GM23338 (cell line): ENCODE results near the gene FAM222A. TPM values are rescaled to one million over a fixed set of nuclear protein-coding genes. Genes with fewer than 3 reads are reported as not detected.

Source experiments
- ATAC-seq: fragments of 200-7000 bp; cut with Tn5 transposase; 3 replicates; pipeline ENCODE4 v1.9.1; 2020
- DNase-seq: peaks from one replicate; pipeline ENCODE4 v3.0.0-alpha.2; 2015; ENCODE audit warnings: low spot score
- H2AFZ ChIP-seq: fragments of 200-600 bp; sonication (generic); 2 replicates; pipeline ENCODE4 v1.8.0; 2016; ENCODE audit warnings: antibody characterized with exemption, mild to moderate bottlenecking, moderate library complexity
- H3F3A ChIP-seq: fragments of 200-600 bp; sonication (generic); replicated peaks from 2 replicates; pipeline ENCODE4 v1.8.0; 2017; ENCODE audit warnings: antibody characterized with exemption, mixed run types, low read depth
- H3K27ac ChIP-seq: fragments of 200-600 bp; sonication (generic); 2 replicates; pipeline ENCODE4 v1.6.1; 2016; ENCODE audit warnings: low read depth
- H3K27me3 ChIP-seq: fragments of 200-600 bp; sonication (generic); 2 replicates; pipeline ENCODE4 v1.8.0; 2016; ENCODE audit warnings: mild to moderate bottlenecking, mixed run types, moderate library complexity; ENCODE audit not compliant: insufficient read depth
- H3K36me3 ChIP-seq: fragments of 200-600 bp; sonication (generic); 2 replicates; pipeline ENCODE4 v1.8.0; 2016; ENCODE audit warnings: mild to moderate bottlenecking; ENCODE audit not compliant: insufficient read depth
- H3K4me1 ChIP-seq: fragments of 200-600 bp; sonication (generic); 2 replicates; pipeline ENCODE4 v1.8.0; 2016; ENCODE audit warnings: mild to moderate bottlenecking, moderate library complexity; ENCODE audit not compliant: insufficient read depth
- H3K4me2 ChIP-seq: fragments of 200-600 bp; sonication (generic); 2 replicates; pipeline ENCODE4 v1.7.1; 2017; ENCODE audit warnings: mixed run types
- H3K4me3 ChIP-seq: fragments of 200-600 bp; sonication (generic); 2 replicates; pipeline ENCODE4 v1.6.1; 2016; ENCODE audit warnings: mixed run types
- H3K79me2 ChIP-seq: fragments of 200-600 bp; sonication (generic); replicated peaks from 2 replicates; pipeline ENCODE4 v1.8.0; 2017; ENCODE audit warnings: mild to moderate bottlenecking; ENCODE audit not compliant: insufficient read depth
- H3K9me2 ChIP-seq: fragments of 200-600 bp; sonication (generic); 2 replicates; pipeline ENCODE4 v1.8.0; 2017; ENCODE audit not compliant: insufficient read depth
- H4K20me1 ChIP-seq: fragments of 200-600 bp; sonication (generic); replicated peaks from 2 replicates; pipeline ENCODE4 v1.8.0; 2017; ENCODE audit warnings: mild to moderate bottlenecking; ENCODE audit not compliant: insufficient read depth
- H3K27ac Mint-ChIP-seq: 2 replicates; pipeline ENCODE4 v1.8.0; 2020; ENCODE audit warnings: inconsistent platforms, mild to moderate bottlenecking, moderate library complexity, mixed read lengths
- H3K27me3 Mint-ChIP-seq: 3 replicates; pipeline ENCODE4 v1.8.0; 2022; ENCODE audit warnings: low read depth, mild to moderate bottlenecking, moderate library complexity, mixed read lengths, inconsistent platforms; ENCODE audit not compliant: insufficient read depth, poor library complexity
- H3K36me3 Mint-ChIP-seq: 3 replicates; pipeline ENCODE4 v1.8.0; 2021; ENCODE audit warnings: low read depth, mild to moderate bottlenecking, inconsistent platforms, moderate library complexity, mixed read lengths
- H3K4me1 Mint-ChIP-seq: 3 replicates; pipeline ENCODE4 v1.8.0; 2020; ENCODE audit warnings: mild to moderate bottlenecking, inconsistent platforms, mixed read lengths
- H3K4me3 Mint-ChIP-seq: 3 replicates; pipeline ENCODE4 v1.8.0; 2021; ENCODE audit warnings: moderate library complexity, mild to moderate bottlenecking, inconsistent platforms, mixed read lengths
- H3K9me3 Mint-ChIP-seq: 3 replicates; pipeline ENCODE4 v1.8.0; 2020; ENCODE audit warnings: moderate library complexity, mild to moderate bottlenecking, inconsistent platforms, mixed read lengths
- CREB1 ChIP-seq: fragments of 250-450 bp; sonication (Bioruptor Pico); IDR thresholded peaks from 2 replicates; pipeline ENCODE4 v1.5.0; 2020; ENCODE audit warnings: low read depth, mild to moderate bottlenecking, moderate library complexity
- EZH2 ChIP-seq: fragments of 200-600 bp; sonication (generic); IDR thresholded peaks from one replicate; pipeline ENCODE4 v1.8.0; 2017; ENCODE audit warnings: antibody characterized with exemption, mild to moderate bottlenecking, low read depth; ENCODE audit not compliant: unreplicated experiment
- EZH2phosphoT487 ChIP-seq: fragments of 200-600 bp; sonication (generic); IDR thresholded peaks from one replicate; pipeline ENCODE4 v1.8.1; 2018; ENCODE audit warnings: antibody characterized with exemption; ENCODE audit not compliant: unreplicated experiment
- JUNB ChIP-seq: IDR thresholded peaks from one replicate; pipeline ENCODE4 v1.6.1; 2016; ENCODE audit warnings: antibody characterized with exemption; ENCODE audit not compliant: unreplicated experiment
- NANOG ChIP-seq: IDR thresholded peaks from 2 replicates; pipeline ENCODE4 v1.6.1; 2016; ENCODE audit warnings: antibody characterized with exemption, borderline replicate concordance
- POLR2AphosphoS5 ChIP-seq: IDR thresholded peaks from 2 replicates; pipeline ENCODE4 v1.6.1; 2016; ENCODE audit warnings: antibody characterized with exemption, low read depth
- STAT1 ChIP-seq: IDR thresholded peaks from one replicate; pipeline ENCODE4 v1.6.1; 2016; ENCODE audit warnings: antibody characterized with exemption; ENCODE audit not compliant: unreplicated experiment
- ZNF114 ChIP-seq: fragments of 250-450 bp; sonication (Bioruptor Pico); IDR thresholded peaks from 2 replicates; pipeline ENCODE4 v1.5.0; 2020; ENCODE audit warnings: mild to moderate bottlenecking, moderate library complexity
- ZNF331 ChIP-seq: fragments of 250-450 bp; sonication (Bioruptor Pico); IDR thresholded peaks from 2 replicates; pipeline ENCODE4 v1.5.0; 2020; ENCODE audit warnings: low read depth, mild to moderate bottlenecking, moderate library complexity
- polyA plus RNA-seq: library from polyadenylated mRNA; unstranded; fragments of >200 nt; fragmentation: Nextera tagmentation; extraction: Ambion mirVana; gene quantifications from 2 replicates; pipeline ENCODE4 v1.2.1, GENCODE V29; 2016
- total RNA-seq: library from RNA; depleted of rRNA; stranded (reverse); fragments of >200 nt; shearing (Covaris generic); gene quantifications from 2 replicates; pipeline ENCODE4 v1.2.3, GENCODE V29; 2014
- TF ChIP-seq, protein P1 (sequence below): IDR thresholded peaks from 2 replicates; pipeline ENCODE4 v1.6.1; 2016; ENCODE audit warnings: antibody characterized with exemption
- TF ChIP-seq, protein P2 (sequence below): IDR thresholded peaks from one replicate; pipeline ENCODE4 v1.6.1; 2018; ENCODE audit warnings: antibody characterized with exemption; ENCODE audit not compliant: unreplicated experiment

FAM222A gene
- total and polyA plus RNA-seq, 2 experiments from 2014 or later, result 0.78 to 2.1 TPM

DNA sequence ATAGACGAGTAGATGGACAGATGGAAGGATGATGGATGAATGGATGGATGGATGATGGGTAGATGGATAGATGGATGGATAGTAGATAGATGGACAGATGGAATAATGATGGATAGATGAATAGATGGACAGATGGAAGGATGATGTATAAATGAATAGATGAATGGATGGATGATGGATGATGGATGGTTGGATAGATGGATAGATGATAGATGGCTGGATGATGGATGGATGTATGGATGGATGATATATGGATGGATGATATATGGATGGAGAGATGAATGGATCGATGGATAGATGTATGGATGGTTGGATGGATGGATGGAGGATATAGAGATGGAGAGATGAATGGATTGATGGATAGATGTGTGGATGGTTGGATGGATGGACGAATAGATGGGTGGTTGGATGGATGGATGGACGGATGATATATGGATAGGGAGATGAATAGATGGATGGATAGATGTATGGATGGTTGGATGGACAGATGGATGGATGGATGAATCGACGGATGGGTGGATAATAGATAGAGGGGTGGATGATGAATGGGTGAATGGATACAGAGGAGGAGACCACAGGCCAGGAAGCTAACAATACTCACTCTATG, 100.3 kb downstream of the FAM222A start:
- ATAC-seq, result no peak

DNA sequence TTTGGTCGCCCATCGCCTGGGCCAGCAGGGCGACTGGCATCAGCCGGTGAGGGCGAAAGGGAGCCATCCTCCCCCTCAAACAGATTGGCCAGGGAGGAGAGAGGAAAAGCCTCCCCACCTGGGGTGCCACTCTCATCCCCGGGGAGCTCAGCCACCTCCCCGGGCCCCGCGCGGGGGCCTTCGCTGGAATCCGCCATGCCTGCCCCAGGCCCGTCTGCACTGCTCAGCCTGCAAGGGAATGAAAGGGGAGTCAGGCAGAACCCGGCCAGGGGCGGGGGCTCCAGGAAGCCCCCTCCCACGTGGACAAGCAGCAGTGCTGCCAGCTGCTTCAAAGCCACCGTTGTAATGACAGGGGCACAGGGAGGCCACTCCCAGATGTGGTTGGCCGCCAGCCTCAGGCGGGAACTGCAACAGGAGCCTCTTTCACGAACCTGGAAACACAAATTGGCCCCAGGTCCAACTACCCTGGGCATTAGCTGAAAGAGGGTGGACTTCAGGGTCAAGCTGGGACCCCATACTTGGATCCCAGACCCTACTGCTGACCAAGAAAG, 101.0 kb downstream of the FAM222A start:
- Histone ChIP-seq H3F3A (no peaks in the 10 kb centered on the region), H3K27ac (no peak overlapping the region), H2AFZ (no peak overlapping the region), H3K4me2 (no peak overlapping the region), H3K4me3 (no peak overlapping the region), H3K4me1 (no peaks in the 10 kb centered on the region), H3K27me3 (no peaks in the 10 kb centered on the region), H3K36me3 (no peaks in the 10 kb centered on the region), H4K20me1 (no peaks in the 10 kb centered on the region), H3K9me2 (0 out of 2 replicates have a peak, but pooled peaks cover 7% of the 10 kb centered on the region), H3K79me2 (no peaks in the 10 kb centered on the region)
- no peak overlapping the region for H3K27ac Mint-ChIP-seq
- H3K4me3 Mint-ChIP-seq, result no peak overlapping the region
- no peaks in the 10 kb centered on the region for H3K9me3 Mint-ChIP-seq
- H3K27me3 Mint-ChIP-seq, result no peaks in the 10 kb centered on the region
- no peaks in the 10 kb centered on the region for H3K36me3 Mint-ChIP-seq
- DNase-seq, result no peak
- ATAC-seq, result no peak
- H3K4me1 Mint-ChIP-seq, result no peaks in the 10 kb centered on the region
- no peak for TF ChIP-seq NANOG
- TF ChIP-seq ZNF331 (CRISPR knock-in tag), result no peak
- no peak for TF ChIP-seq ZNF114 (CRISPR knock-in tag)
- TF ChIP-seq JUNB, result no peak
- TF ChIP-seq, protein P1, sequence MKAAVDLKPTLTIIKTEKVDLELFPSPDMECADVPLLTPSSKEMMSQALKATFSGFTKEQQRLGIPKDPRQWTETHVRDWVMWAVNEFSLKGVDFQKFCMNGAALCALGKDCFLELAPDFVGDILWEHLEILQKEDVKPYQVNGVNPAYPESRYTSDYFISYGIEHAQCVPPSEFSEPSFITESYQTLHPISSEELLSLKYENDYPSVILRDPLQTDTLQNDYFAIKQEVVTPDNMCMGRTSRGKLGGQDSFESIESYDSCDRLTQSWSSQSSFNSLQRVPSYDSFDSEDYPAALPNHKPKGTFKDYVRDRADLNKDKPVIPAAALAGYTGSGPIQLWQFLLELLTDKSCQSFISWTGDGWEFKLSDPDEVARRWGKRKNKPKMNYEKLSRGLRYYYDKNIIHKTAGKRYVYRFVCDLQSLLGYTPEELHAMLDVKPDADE, result no peak
- TF ChIP-seq, protein P2, sequence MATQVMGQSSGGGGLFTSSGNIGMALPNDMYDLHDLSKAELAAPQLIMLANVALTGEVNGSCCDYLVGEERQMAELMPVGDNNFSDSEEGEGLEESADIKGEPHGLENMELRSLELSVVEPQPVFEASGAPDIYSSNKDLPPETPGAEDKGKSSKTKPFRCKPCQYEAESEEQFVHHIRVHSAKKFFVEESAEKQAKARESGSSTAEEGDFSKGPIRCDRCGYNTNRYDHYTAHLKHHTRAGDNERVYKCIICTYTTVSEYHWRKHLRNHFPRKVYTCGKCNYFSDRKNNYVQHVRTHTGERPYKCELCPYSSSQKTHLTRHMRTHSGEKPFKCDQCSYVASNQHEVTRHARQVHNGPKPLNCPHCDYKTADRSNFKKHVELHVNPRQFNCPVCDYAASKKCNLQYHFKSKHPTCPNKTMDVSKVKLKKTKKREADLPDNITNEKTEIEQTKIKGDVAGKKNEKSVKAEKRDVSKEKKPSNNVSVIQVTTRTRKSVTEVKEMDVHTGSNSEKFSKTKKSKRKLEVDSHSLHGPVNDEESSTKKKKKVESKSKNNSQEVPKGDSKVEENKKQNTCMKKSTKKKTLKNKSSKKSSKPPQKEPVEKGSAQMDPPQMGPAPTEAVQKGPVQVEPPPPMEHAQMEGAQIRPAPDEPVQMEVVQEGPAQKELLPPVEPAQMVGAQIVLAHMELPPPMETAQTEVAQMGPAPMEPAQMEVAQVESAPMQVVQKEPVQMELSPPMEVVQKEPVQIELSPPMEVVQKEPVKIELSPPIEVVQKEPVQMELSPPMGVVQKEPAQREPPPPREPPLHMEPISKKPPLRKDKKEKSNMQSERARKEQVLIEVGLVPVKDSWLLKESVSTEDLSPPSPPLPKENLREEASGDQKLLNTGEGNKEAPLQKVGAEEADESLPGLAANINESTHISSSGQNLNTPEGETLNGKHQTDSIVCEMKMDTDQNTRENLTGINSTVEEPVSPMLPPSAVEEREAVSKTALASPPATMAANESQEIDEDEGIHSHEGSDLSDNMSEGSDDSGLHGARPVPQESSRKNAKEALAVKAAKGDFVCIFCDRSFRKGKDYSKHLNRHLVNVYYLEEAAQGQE, result no peak
- no peak for TF ChIP-seq CREB1 (CRISPR knock-in tag)
- TF ChIP-seq EZH2phosphoT487, result no peak
- no peak for TF ChIP-seq EZH2
- TF ChIP-seq POLR2AphosphoS5, result no peak

More for the DNA sequence above, 100.3 kb downstream of the FAM222A start:
- Histone ChIP-seq H3K9me2 (0 out of 2 replicates have a peak, but pooled peaks cover 7% of the 10 kb centered on the region), H3F3A (no peaks in the 10 kb centered on the region), H3K4me1 (no peaks in the 10 kb centered on the region), H3K4me3 (no peak overlapping the region), H3K4me2 (no peak overlapping the region), H3K36me3 (no peaks in the 10 kb centered on the region), H2AFZ (no peak overlapping the region), H3K27me3 (no peaks in the 10 kb centered on the region), H4K20me1 (no peaks in the 10 kb centered on the region), H3K27ac (no peak overlapping the region), H3K79me2 (no peaks in the 10 kb centered on the region)
- H3K27me3 Mint-ChIP-seq, result no peaks in the 10 kb centered on the region
- no peaks in the 10 kb centered on the region for H3K36me3 Mint-ChIP-seq
- TF ChIP-seq POLR2AphosphoS5 (no peak), STAT1 (no peak)
- TF ChIP-seq, protein P2, result no peak
- no peak overlapping the region for H3K27ac Mint-ChIP-seq
- DNase-seq, result no peak
- H3K4me1 Mint-ChIP-seq, result no peaks in the 10 kb centered on the region
- H3K9me3 Mint-ChIP-seq, result no peaks in the 10 kb centered on the region
- no peak overlapping the region for H3K4me3 Mint-ChIP-seq
